ENCODE results near the gene OSBPL3.
"Not testable (repeated sequence)": the region's sequence is repeated elsewhere in the genome, so short reads cannot be mapped to it uniquely, and the experiment has no call there.

Gene OSBPL3

DNA sequence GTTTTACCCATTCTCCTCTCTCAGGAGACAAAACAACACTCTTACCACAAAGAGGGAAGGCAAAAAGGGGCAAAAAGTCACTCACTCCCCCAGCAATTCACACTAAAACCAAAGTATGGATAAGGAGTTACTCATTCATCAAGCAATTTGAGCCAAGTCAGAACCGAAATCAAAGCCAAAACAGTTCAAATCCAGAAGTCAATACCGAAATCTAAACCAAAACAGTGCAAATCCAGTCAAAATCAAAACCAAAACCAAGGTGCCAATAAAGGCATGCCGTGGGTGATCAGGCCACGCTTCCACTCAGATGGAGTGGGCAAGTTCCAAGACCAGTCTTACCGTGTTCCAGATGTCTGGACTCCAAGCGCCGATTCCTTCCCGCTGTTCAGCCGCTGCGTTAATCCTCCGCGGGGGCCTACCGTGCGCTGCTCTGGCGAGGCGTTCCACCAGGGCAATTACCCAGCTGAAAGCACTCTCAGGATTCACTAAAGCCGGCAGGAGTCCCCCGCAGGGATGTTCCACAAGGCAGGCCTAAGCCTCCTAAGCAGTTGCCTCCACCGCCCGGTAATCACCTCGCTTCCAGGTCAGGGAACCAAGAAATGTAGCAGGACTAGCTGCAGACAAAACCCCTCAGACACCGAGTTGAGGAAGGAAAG, 185.1 kb downstream of the OSBPL3 start:
- DNase-seq (ENCODE audit: low spot score), result not testable (repeated sequence)

- DNase-seq (ENCODE audit: low spot score), result no peak
Measured at GRCh38 chr7:24793982-24794648, 185.9 kb downstream of the OSBPL3 start.

- DNase-seq (ENCODE audit: low spot score), result no peak
Measured at GRCh38 chr7:24788961-24789576, 190.9 kb downstream of the OSBPL3 start.

DNA sequence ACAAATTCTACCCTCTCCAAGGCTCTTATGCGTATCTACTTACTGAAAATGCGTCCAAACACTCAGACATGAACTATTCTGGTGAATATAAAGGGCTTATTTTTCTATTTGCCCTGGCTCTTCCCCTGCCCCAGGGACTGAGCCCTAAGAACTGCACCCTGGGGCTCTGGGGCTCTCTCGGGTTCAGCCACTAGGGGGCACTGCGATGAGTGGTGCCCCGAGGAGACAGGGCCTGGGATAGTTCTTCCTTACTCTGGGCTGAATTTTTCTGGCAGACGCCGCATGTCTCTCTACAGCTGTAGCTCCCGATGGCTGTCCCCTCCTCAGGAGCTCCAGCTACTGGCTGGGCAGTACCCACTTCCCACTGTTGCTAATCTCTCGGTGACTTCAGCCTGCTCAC, 191.9 kb downstream of the OSBPL3 start:
- DNase-seq (ENCODE audit: low spot score), result no peak

- DNase-seq (ENCODE audit: low spot score), result no peak
Measured at GRCh38 chr7:24786941-24787340, 193.0 kb downstream of the OSBPL3 start.

DNA sequence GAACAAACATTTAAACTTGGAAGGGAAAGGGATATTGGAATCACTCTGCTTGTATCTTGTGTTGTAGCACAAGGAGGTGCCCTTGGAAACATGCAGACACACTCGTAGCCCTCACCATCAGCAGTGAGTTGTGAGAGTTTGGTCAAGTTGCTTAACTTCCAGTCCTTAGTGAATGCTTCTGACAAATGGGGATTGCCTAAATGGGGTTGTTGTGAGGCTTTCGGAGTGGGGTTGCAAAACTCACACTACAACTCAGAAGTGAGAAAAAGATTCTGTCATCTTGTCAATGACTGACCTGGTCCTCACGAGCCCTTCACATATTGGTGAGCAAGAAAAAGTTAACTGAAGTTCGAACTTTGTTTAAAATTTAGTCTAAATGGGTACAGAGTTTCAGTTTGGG, 193.7 kb downstream of the OSBPL3 start:
- DNase-seq (ENCODE audit: low spot score), result no peak

DNA sequence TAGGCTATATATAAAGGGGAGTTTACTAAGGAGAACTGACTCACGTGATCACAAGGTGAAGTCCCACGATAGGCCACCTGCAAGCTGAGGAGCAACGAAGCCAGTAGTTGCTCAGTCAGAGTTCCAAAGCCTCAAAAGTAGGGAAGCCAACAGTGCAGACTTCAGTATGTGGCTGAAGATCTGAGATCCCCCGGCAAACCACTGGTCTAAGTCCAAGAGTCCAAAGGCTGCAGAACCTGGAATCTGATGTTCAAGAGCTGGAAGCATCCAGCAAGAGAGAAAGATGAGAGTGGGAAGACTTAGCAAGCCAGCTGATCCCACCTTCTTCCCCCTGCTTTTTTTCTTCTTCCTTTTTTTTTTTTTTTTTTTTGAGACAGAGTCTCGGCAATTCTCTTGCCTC, 195.7 kb downstream of the OSBPL3 start:
- no peak for DNase-seq (ENCODE audit: low spot score)

DNA sequence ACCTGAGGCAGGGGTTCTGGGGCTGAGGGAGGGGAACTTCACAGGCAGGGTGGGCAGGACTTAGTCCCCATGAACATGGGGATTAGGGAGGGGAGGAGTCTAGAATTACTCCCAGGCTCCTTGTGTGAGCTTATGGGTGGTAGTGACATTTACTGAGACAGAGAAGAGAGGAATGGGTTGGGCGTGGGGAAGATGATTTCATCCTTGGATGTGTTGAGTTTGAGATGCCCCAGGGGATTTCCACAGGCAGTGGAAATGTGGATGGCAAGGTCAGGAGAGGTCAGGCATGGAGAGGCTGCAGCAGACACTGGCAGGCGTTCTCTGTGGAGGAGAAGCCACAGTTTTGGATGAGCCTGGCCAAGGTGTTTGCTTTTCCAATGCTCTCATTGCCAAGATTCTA, 196.3 kb downstream of the OSBPL3 start:
- no peak for DNase-seq (ENCODE audit: low spot score)

- no peak for DNase-seq (ENCODE audit: low spot score)
Measured at GRCh38 chr7:24781106-24781505, 198.9 kb downstream of the OSBPL3 start.

DNA sequence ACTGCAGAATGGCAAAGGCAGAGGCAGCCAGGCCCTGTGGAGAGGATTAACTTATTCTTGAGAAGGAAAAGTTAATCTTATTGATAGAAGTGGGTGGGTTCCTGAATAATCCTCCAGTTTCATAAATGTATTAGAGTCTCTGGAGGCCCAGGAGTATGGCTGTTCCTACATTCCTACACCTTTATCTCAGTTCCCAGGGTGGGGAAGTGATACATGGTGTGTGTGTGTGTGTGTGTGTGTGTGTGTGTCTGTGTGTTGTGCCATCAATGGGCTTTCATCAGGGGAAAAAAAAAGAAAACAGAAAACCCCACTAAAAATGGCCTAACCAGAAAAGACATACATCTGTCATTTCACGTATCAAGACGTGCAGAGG, 200.7 kb downstream of the OSBPL3 start:
- DNase-seq (ENCODE audit: low spot score), result no peak

GRCh38 chr7:24778543-24779282, 201.3 kb downstream of the OSBPL3 start:
- no peak for DNase-seq (ENCODE audit: low spot score)

GRCh38 chr7:24777806-24778205, 202.2 kb downstream of the OSBPL3 start:
- no peak for DNase-seq (ENCODE audit: low spot score)

GRCh38 chr7:24773646-24774045, 206.3 kb downstream of the OSBPL3 start:
- DNase-seq (ENCODE audit: low spot score), result no peak

- DNase-seq (ENCODE audit: low spot score), result no peak
Measured at GRCh38 chr7:24769851-24770250, 210.1 kb downstream of the OSBPL3 start.

- DNase-seq (ENCODE audit: low spot score), result no peak
Measured at GRCh38 chr7:24769014-24769830, 210.8 kb downstream of the OSBPL3 start.

DNA sequence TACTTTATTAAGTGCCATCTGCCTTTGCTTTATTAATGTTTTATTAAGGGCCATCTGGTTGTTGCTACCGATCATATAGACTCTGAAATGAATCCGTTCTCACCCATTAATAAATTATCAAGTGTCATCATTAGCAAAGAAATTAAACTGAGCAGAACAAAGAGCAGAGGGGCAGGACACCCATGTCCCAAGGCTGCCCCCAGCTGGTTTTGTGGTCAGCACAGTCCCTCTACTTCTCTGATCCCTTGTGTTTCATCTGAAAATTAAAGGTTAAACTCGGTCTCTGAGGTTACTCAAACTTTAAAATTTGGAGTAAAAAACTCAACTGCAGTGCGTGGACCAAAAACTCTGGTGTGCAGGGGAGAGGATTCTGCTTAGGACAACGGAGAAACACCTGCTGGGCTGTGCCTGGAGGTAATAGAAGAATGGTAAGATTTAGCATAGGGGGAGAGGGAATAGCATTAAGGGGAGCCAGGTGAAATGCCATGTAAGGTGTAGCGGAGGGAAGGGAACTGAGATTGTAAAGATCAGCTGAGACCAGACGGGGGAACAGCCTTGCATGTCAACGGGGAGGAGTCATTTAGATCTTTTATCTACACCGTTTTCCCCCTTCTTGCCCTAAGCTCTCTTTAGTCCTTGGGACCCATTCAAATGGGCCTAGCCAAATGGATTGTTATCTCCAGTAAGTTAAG, 212.0 kb downstream of the OSBPL3 start:
- DNase-seq (ENCODE audit: low spot score), result no peak

DNA sequence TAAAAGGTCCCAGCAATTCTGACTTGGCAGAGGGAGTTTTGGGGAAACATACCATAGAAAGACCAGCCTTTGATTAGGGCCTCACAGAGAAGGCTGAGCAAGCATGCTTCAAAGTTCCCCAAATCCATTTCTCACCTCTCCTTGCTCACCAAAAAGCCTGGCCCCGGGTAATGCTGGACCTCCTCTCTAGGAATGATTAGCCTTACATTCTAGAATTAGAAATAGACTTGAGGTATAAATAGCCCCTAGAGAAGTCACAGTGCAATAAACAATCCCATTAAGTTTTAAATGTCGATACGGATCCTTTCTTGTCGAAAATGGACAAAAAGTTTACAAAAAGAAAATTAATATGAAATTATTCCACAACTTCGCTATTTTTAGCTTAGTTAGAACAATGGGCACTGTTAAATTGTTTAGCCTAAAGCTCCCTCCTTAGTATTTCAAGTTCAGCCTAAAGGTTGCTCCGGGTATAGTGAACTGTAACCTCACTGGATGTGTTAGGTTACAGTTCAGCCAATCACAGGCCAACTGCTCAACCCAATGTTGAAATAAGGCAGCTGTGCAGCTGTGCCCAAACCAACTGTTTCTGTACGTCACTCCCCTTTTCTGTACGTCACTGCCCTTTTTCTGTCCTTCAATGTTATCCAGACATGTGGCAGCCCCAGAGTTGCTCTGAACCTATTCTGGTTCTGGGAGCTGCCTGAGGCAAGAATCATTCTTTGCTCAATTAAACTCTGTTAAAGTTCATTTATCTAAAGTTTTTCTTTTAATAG, 214.8 kb downstream of the OSBPL3 start:
- DNase-seq (ENCODE audit: low spot score), result no peak

GRCh38 chr7:24764011-24764410, 216.0 kb downstream of the OSBPL3 start:
- DNase-seq (ENCODE audit: low spot score), result no peak

DNA sequence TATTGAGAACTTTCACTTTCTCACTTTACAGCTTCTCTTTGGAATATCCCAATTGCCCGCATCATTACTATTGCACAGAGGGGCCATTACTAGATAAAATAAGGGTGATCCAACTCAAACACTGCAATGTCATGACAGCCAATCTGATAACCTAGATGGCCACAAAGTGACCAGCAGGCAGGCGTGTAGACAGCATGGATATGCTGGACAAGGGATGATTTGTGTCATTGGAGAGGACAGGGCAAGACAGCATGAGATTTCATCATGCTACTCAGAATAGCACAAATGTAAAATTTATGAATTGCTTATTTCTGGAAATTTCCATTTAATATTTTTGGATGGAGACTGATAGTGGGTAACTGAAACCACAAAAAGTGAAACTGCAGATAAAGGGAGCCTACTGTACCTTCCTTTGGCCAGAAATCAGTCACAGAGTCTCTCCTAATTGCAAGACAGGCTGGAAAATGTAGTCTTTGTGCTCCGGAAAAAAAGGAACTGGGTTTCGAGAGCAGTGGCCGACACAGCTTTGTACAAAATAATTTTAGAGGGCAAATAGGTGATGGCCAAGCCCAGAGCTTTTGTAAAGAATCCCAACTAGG, 216.6 kb downstream of the OSBPL3 start:
- DNase-seq (ENCODE audit: low spot score), result no peak

DNA sequence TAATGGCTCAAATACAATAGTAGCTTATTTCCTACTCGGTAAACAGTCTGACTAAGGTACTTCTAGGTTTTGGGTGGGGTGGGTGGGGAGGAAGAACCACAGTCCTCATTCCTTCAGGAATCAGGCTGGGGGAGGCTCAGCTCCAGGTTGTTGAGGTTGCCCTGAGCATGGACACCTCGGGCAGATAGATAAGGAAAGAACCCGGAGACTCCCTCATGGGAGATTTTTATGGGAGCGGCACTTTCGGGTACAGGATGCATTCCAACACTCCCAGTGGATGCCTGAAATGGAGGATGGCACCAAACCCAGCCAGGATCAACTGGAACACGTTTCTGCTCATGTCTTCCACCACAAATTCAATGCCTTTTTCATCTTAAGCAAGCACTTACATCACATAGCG, 217.2 kb downstream of the OSBPL3 start:
- DNase-seq (ENCODE audit: low spot score), result no peak
